Natural killer cell (primary cell): Measurements from ENCODE around the gene SSNA1. TPM values are rescaled to one million over a fixed set of nuclear protein-coding genes. Genes with fewer than 3 reads are reported as not detected.

Experiments
- ATAC-seq, 3 donors: fragments of 150-1000 bp in 2 of 3; fragments of 200-7000 bp in 1 of 3; cut with Tn5 transposase; 1 replicate in 1 of 3; 2 replicates in 2 of 3; pipeline ENCODE4 v1.10.0; 2021; ENCODE audit warnings: mild to moderate bottlenecking in 2 of 3, moderate library complexity in 2 of 3
- DNase-seq, 2 donors: peaks; one replicate each; pipeline versions ENCODE4 v3.0.0 to v3.0.0-alpha.2; 2013 to 2021; ENCODE audit warnings: mixed read lengths in 1 of 2
- H3K27ac ChIP-seq: one replicate; pipeline ENCODE4 v1.5.1; 2013; ENCODE audit warnings: mild to moderate bottlenecking, low read length
- H3K27me3 ChIP-seq: one replicate; pipeline ENCODE4 v1.6.1; 2013; ENCODE audit warnings: low read length; ENCODE audit not compliant: control insufficient read depth, insufficient read depth
- H3K36me3 ChIP-seq: one replicate; pipeline ENCODE4 v1.6.1; 2013; ENCODE audit warnings: low read length; ENCODE audit not compliant: control insufficient read depth, insufficient read depth
- H3K4me1 ChIP-seq: one replicate; pipeline ENCODE4 v1.6.1; 2013; ENCODE audit warnings: low read length; ENCODE audit not compliant: control insufficient read depth, insufficient read depth
- H3K4me3 ChIP-seq: one replicate; pipeline ENCODE4 v1.5.1; 2013; ENCODE audit warnings: low read length
- H3K9me3 ChIP-seq: one replicate; pipeline ENCODE4 v1.6.1; 2013; ENCODE audit warnings: low read length; ENCODE audit not compliant: control insufficient read depth, insufficient read depth
- H3K27ac Mint-ChIP-seq, 2 donors: one replicate each; pipeline ENCODE4 v1.8.0; 2022; ENCODE audit warnings: mild to moderate bottlenecking in 2 of 2, mixed read lengths in 2 of 2, moderate library complexity in 1 of 2
- H3K27me3 Mint-ChIP-seq, 2 donors: one replicate each; pipeline ENCODE4 v1.8.0; 2022; ENCODE audit warnings: low read depth in 2 of 2, mixed read lengths in 2 of 2
- H3K36me3 Mint-ChIP-seq: one replicate; pipeline ENCODE4 v1.8.0; 2022; ENCODE audit warnings: mixed read lengths
- H3K4me1 Mint-ChIP-seq, 2 donors: one replicate each; pipeline ENCODE4 v1.8.0; 2022; ENCODE audit warnings: mixed read lengths in 2 of 2
- H3K4me3 Mint-ChIP-seq: one replicate; pipeline ENCODE4 v1.8.0; 2022; ENCODE audit warnings: mild to moderate bottlenecking, moderate library complexity, mixed read lengths
- H3K9me3 Mint-ChIP-seq, 2 donors: one replicate each; pipeline ENCODE4 v1.8.0; 2022; ENCODE audit warnings: mixed read lengths in 2 of 2
- WGBS: methylation state at CpG from one replicate; pipeline ENCODE4 v1.1.7; 2013; ENCODE audit warnings: missing lambda C conversion rate; ENCODE audit not compliant: insufficient coverage; 5-methylcytosine and 5-hydroxymethylcytosine counted together
- intact Hi-C: fragments of 100-400 bp; cut with micrococcal nuclease; formaldehyde crosslinking; loops from one replicate; pipeline ENCODE4 v1.14.2; 2022
- total RNA-seq, 4 donors: library from RNA; stranded (reverse); fragments of 120-200 nt in 1 of 4; gene quantifications; one replicate each; pipeline versions ENCODE4 v1.2.3 to v1.2.4, GENCODE V29; 2013 to 2022
- TF ChIP-seq, protein P1 (sequence below): fragments of 200-600 bp; IDR thresholded peaks from one replicate; pipeline ENCODE4 v1.8.0; 2022; ENCODE audit warnings: antibody characterized with exemption

SSNA1 gene
- total RNA-seq, 3 donors from 2014 or later (not counting 1 experiment from before 2014, with no cell fraction given) = 45.1 to 53.5 (median 52.2) TPM

DNA sequence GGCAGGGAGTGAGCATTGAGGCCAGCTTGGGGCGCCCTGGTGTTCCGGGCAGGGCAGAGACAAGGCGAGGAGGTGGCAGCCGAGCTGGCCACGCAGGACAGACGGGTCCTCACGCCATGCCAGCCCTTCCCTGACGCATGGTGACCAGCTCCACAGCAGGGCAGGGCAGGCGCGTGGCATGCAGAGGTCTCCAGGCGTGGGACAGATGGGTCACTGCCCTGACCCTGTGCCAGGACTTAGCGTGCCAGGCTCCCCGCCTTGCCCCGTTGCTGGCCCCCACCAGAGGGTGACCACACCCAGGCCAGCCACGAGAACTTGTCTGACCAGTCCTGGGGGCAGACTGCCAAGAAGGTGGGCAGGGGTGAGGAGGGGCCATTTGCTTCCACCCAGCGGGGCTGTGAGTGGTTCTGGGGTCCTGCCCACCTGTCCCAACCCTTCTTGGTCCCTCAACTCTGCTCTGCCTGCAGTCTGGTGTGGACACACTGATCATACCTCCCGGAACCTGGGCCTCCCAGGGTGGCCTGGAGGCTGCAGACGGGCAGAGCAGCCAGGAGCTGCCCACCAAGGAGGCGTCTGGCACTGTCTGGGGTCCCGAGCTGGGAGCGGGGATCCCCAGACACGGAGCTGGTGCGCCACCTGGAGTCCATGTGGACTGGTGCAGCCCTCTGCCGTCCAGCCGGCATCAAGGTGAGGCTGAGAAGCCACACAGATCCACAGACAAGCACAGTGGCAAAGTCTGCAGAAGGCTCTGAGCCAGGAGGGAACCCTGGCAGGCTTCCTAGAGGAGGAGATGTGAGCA, 38.8 kb downstream of the SSNA1 start, which contains the start of gene RNF224:
Gene RNF224, plus strand, starts transcription at position 449 of the 799 bp plus-strand sequence. CDS start 834 bp downstream, outside the sequence.
- Mint-ChIP-seq H3K36me3 (no peaks in the 10 kb centered on the region), H3K9me3 (no peaks in the 10 kb centered on the region), H3K4me3 (no peak within 1 kb of the TSS), H3K27ac (no peak within 1 kb of the TSS), H3K4me1 (peaks cover 5 to 11% of the 10 kb centered on the region in 2 donors), H3K27me3 (peaks cover 0 to 3% of the 10 kb centered on the region in 2 donors)
- ATAC-seq (peak; percentile 21 to 41 (median 30)), DNase-seq (peak; percentile 72 to 90)
- Histone ChIP-seq H3K27me3 (peaks cover 9% of the 10 kb centered on the region), H3K4me1 (peaks cover 30% of the 10 kb centered on the region), H3K9me3 (no peaks in the 10 kb centered on the region), H3K27ac (no peak within 1 kb of the TSS), H3K4me3 (no peak within 1 kb of the TSS), H3K36me3 (no peaks in the 10 kb centered on the region)
- WGBS = 48% methylated on average over 25 of the region's 25 CpGs
- TF ChIP-seq, protein P1, sequence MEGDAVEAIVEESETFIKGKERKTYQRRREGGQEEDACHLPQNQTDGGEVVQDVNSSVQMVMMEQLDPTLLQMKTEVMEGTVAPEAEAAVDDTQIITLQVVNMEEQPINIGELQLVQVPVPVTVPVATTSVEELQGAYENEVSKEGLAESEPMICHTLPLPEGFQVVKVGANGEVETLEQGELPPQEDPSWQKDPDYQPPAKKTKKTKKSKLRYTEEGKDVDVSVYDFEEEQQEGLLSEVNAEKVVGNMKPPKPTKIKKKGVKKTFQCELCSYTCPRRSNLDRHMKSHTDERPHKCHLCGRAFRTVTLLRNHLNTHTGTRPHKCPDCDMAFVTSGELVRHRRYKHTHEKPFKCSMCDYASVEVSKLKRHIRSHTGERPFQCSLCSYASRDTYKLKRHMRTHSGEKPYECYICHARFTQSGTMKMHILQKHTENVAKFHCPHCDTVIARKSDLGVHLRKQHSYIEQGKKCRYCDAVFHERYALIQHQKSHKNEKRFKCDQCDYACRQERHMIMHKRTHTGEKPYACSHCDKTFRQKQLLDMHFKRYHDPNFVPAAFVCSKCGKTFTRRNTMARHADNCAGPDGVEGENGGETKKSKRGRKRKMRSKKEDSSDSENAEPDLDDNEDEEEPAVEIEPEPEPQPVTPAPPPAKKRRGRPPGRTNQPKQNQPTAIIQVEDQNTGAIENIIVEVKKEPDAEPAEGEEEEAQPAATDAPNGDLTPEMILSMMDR = peak; percentile 70
- intact Hi-C loops = loop anchor here (5.0 kb wide), 2 partner anchors 110 to 180 kb away; partner anchors contain the start of gene NPDC1

DNA sequence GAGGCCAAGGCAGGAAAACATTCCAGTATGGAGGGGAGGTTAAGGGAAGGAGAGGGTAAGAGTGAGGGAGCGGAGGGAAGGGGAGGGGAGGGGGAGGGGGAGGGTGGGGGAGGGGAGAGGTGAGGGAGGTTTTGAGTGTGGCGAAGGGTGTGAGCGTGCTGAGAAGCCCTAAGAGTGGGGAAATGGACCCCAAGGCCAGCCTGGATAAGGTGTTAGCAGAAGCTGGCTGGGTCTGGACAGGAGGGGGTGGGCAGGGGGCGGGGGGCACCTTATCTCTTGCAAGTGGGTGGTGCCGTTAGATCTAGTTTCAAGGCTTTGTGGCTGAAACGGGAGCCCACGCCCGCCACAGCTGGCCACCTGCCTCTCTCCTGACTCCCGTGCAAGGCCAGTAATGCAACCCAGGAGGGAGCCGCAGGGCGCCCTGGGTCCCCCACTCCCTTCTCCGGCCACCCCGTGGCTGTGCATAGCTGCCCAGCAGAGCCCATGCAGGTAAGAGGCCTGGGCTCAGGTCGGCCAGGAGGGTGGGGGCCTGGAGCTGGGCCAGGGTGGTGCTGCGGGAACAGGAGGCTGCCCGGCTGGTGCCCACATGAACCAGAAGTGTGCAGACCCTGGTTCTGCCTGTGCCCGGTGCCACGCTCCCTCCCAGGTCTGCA, 39.5 kb downstream of the SSNA1 start:
- Histone ChIP-seq H3K9me3 (no peaks in the 10 kb centered on the region), H3K4me1 (peaks cover 23% of the 10 kb centered on the region), H3K36me3 (no peaks in the 10 kb centered on the region), H3K4me3 (no peak overlapping the region), H3K27ac (no peak overlapping the region), H3K27me3 (peaks cover 9% of the 10 kb centered on the region)
- Mint-ChIP-seq H3K36me3 (no peaks in the 10 kb centered on the region), H3K9me3 (no peaks in the 10 kb centered on the region), H3K4me1 (peaks cover 5 to 8% of the 10 kb centered on the region in 2 donors), H3K27ac (no peak overlapping the region), H3K4me3 (no peak overlapping the region), H3K27me3 (peaks cover 0 to 3% of the 10 kb centered on the region in 2 donors)
- 48% methylated on average over 17 of the region's 18 CpGs for WGBS
- ATAC-seq (no peak), DNase-seq (no peak)
- intact Hi-C loops = loop anchor here (5.0 kb wide), 2 partner anchors 111 to 181 kb away; partner anchors contain the start of gene NPDC1
- TF ChIP-seq, protein P1 = no peak

DNA sequence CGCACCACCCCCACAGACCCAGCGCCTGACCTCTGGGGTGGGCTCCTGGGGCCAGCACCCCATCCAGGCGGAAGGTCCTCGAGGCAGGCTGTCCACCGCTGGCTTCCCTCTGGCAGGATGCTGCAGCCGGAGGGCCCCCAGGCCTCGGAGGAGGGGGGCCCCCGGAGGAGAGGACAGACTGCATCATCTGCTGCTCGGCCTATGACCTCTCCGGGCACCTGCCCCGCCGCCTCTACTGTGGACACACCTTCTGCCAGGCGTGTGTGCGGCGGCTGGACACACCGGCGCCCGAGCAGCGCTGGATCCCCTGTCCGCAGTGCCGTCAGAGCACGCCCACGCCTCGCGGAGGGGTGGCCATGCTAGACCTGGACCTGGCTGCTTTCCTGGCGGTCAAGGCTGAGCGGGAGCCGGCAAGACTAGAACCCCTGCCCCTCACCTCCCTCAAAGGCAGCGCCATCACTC, 40.1 kb downstream of the SSNA1 start:
- peaks cover 0 to 3% of the 10 kb centered on the region in 2 donors for H3K27me3 Mint-ChIP-seq
- TF ChIP-seq, protein P1 = no peak
- no peaks in the 10 kb centered on the region for H3K36me3 Mint-ChIP-seq
- no peak overlapping the region for H3K4me3 Mint-ChIP-seq
- DNase-seq = no peak
- H3K36me3 ChIP-seq = no peaks in the 10 kb centered on the region
- H3K27ac ChIP-seq = no peak overlapping the region
- no peaks in the 10 kb centered on the region for H3K9me3 ChIP-seq
- H3K4me3 ChIP-seq = no peak overlapping the region
- H3K4me1 Mint-ChIP-seq = peaks cover 5% of the 10 kb centered on the region in 2 donors
- H3K4me1 ChIP-seq = peaks cover 21% of the 10 kb centered on the region
- H3K9me3 Mint-ChIP-seq = no peaks in the 10 kb centered on the region
- WGBS = 74% methylated on average over 29 of the region's 29 CpGs
- intact Hi-C loops = loop anchor here (5.0 kb wide), 2 partner anchors 111 to 181 kb away; partner anchors contain the start of gene NPDC1
- no peak overlapping the region for H3K27ac Mint-ChIP-seq
- no peak for ATAC-seq
- H3K27me3 ChIP-seq = peaks cover 9% of the 10 kb centered on the region
